Activated CD8-positive, alpha-beta memory T cell treated with anti-CD3 and anti-CD28 coated beads, Interleukin-2, amount 50 U/mL, for 48 hours (primary cell): Measurements from ENCODE around the gene GPR137B.

Experiments
- DNase-seq: peaks from one replicate; pipeline ENCODE4 v3.0.0-alpha.2; 2020

Gene GPR137B

DNA sequence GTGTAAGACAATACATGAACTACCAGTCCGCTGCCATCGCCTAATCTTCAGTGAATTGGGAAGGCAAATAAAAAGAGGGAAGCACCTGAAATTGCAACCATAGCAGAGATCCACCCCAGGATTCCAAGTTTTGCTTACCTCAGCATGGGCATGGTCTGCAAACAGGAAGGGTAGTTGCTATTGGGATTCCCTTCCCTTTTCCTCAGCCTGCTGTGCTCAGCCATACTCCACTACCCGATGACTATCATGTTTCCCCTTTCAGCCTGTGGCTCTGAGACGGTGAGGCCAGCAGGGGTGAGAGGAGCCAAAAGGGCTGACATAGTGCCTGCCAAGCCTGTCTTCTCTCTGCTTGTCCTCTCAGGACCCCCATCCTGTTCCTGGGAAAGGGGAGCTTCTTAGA, 64.2 kb downstream of the GPR137B start:
- no peak for DNase-seq

DNA sequence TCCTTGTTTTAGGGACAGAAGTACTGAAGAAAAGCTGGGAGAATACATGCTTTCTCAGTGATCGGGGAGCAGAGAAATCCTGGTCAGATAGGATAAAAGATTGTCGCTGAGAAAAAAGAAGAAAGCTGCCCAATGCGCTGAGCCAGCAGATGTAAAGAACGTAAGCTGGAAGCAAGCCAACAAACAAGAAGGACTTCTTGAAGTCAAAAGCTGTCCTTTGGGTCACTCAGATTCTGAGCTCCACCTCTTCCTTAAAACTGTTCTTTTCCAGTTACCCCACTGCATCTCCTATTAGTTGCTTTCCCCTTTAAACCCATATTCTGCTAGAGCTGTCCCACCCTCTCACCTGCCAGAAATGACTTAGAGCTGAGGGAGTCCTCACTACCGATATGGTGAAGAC, 64.8 kb downstream of the GPR137B start:
- no peak for DNase-seq

DNA sequence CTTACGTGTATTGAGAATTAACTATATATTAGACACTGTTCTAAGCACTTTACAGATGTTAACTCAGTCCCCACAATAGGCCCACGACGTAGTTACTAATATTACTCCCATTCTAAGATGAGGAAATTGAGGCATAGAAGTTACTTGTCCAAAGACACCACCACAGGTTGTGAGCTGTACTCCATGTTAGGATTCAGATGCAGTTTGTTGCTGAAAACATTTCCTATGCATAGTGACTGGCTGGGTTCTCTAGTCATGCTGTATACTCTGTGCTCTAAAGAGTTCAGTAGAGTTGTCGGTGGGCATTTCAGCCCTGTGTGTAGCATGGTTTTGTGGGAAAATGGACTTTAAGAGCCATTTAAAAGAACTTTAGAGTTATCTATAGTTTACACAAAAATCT, 65.2 kb downstream of the GPR137B start:
- no peak for DNase-seq

DNA sequence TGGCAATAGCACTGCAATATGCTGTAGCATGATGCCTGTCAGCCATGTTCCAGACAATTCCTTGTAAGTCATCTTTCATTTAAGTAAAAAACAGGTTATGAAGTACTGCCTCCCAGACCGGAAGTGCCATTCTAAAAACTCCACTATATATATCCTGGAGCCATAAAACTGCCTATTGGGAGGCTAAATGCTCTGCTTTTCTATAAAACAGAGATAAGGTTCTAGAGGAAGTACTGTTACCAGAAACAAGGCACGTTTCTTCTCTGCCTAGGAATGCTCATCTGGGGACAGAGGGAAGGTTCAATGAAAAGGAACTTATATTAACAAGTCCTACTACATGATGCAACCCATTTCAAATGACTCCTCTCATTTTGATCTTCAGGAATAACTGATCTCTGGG, 66.8 kb downstream of the GPR137B start:
- no peak for DNase-seq

DNA sequence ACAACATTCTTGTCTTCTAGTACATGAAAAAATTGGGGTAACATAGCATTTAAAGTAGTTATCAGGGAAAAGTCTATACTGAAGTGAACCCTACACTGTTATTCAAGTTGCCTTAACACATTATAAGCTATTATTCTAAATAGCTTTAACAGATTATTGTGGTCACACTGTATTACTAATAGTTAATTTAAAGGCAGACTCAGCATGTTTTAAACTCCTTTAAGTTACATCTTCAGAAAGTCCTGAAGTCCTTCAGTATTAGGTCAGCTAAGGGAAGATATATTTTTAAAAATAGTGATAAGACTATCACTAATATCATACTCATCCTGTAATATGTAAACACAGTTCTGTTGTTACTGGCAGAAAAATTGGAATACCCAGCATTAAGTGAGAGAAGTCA, 67.4 kb downstream of the GPR137B start:
- DNase-seq: no peak

DNA sequence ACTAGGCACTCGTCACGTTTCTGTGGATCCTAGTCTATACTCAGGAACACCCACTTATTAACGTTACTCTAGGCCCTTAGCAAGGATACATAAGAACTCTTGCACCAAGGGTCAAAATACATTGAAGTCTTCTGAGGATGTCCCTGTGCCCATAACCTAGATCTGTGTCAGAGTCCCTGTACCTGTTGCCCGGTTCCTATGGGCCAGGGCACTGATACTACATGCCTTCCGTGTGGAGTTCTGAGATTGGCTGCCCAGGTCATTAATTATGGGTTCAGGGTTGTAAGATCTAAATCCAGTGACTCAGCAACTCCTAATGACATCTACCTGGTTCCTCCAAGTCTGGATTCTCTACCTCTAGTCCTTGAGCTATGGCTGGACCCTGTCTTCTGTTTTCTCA, 69.5 kb downstream of the GPR137B start:
- DNase-seq: no peak

DNA sequence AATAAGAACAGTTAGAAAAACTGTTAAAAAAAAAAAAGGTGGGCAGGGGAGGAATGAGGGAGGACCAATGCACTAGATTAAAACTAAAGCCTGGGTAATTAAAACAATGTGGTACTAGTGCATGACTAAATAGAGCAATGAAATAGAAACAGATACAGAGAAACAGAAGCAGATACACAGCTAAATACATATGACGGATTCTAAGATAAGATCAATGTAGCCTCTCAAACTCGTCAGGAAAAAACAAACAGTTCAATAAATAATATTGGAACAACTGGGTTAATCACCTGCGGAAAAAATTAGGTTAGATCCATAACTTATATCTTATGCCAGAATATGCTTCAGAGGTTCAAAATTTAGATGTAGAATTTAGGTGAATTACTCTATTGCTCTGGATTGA, 71.2 kb downstream of the GPR137B start:
- DNase-seq: no peak

DNA sequence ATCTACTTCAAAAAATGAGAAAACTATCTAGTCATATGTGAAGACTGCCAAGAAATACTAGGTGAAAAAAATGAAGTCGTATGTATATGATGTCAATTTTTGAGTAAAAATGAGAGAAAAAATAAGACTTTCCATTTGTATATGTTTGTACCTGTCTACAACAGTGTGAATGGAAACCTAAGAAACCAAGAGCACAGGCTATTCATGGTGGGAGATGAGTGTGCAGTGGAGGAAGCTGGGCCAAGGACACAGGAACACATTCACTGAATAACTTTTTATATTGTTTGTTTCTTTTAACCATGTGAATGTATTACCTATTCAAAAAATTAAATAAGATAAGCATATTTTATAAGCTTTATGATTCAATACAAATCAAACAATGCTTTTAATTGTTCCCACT, 72.4 kb downstream of the GPR137B start:
- no peak for DNase-seq

DNA sequence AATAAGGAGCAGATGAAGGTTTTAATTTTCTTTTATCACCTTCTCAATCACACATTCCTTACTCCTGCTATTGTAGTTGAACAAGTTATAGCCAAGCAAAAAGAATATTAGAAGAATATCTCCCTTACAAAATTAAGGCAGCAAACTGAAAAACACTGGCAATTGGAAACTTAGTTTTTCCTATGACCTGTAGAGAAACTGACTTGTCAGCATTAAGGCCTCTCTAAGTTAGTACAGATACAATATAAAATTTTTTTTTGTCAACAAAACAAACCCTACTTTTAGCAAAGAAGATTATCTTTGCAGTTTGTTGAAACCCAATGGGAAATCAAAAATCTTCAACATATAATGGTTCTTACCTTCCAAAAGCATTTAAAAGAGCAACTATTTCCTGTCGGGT, 78.1 kb downstream of the GPR137B start:
- DNase-seq: no peak

DNA sequence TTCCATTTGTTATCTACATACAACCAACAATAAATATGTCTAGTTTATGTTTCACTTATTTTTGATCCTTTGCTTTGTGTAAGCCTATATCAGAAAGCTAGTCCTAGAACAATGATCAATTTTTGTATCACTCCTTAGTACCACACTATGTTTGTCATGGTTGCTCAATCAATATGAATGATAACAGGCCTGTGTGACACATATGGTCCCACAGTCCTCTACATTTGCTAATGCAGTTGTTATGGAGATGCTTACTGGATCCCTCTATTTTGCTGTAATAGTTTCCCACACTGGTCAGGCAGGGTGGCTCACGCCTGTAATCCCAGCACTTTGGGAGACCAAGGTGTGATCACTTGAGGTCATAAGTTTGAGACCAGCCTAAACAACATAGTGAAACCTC, 80.3 kb downstream of the GPR137B start:
- no peak for DNase-seq

DNA sequence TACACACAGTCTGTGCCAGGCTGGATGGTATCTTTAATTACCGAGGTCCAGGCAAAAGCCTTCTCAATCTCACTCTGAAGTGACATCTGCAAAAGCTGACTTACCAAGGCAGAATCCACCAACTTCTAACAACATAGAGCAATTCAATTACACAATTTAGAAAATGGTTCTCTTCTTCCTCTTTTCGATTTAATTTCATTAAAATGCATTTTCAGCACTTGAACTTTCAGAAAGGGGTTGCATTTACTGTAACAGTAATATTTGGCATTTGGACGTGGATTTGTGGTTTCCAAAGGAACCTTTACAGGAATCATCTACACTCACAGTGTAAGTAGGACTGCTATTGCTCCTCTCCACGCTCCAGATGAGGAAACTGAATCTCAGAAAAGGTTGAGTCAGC, 86.1 kb downstream of the GPR137B start:
- DNase-seq: no peak

DNA sequence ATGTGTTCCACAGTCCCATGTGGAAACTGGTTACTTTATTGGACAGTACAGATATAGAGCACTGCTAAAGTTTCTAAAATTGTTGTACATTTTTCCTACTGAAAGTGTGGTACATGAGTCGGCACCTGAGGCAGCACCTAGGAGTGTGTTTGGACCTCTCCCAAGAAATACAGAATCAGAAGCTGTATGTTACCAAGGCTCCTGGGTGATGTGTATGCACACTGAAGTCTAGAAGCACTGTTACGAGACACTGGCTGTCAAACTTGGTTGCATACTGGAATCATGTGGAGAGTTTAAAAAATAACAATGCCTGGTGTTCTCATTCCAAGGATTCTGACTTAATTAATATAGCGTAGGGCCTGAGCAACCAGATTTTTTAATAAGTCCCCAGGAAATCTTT, 92.8 kb downstream of the GPR137B start:
- DNase-seq: no peak

DNA sequence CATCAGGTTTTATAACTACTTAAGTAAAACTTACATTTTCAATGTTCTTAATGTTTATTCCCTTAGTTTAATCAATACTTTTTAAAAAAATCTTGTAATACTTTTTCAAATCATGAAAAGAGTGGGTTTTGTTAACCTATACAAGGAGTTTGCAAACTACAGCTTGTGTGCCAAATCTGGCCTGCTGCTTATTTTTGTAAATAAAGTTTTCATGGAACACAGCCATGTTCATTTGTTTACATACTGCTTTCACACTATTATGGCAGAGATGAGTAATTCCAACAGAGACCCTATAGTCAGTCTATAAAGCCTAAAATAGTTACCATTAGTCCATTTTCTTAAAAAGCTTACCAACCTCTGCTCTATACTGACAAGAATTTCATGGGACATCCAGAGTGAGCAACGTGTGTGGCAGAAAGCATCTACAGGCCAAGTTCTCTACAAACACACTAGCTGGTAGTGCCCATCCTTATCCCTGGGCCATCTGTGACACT, 96.8 kb downstream of the GPR137B start:
- no peak for DNase-seq

DNA sequence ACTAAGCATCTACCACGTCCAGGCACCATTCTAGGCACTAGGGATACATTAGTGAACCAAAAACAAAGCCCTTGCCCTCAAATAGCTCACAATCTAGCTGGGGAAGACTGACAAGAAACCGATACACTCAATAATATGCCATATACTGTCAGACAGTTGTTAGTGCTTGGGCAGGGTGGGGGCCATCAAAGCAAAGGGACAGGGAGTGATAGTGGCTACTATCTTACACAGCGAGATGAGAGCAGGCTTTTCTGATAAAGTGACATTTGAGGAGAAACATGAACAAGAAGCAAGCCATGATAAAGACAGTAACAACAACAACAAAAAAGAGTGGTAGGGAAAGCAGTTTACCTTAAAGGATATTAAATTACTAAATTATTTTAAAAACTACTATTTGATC, 98.3 kb downstream of the GPR137B start:
- no peak for DNase-seq

DNA sequence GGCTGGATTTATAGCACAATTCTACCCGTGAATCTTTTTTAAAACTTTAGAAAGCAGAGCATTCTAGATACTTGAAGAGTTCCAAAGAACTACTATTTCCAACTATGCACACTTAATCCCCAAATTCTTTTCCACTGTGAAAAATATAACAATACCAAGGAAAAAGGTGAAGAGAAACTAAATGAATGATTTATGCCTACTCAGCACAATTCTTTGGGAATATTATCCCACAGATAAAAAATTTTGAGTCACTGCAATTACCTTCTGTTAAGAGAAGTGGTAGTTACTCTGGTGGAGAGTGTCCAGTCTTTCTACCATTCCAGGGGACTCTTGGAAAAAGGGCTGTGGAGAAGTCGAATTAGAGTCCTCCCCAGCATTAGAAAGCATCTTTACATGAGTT, 100.2 kb downstream of the GPR137B start:
- no peak for DNase-seq

DNA sequence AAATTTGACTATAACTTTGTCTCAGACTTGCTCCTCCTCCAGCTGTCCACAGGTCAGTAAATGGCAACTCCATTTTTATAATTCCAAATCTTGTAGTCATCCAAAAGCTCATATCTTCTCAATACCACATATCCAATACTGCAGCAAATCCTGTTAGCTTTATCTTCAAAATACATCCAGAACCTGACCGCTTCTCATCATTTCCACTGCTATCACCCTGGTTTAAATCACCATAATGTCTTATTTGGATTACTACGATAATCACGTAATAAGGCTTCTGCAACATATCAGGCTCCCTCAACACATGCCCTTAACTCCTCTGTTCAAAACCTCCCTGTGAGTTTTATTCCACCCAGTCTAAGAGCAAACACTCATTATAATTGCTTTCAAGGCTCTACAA, 104.9 kb downstream of the GPR137B start:
- no peak for DNase-seq

DNA sequence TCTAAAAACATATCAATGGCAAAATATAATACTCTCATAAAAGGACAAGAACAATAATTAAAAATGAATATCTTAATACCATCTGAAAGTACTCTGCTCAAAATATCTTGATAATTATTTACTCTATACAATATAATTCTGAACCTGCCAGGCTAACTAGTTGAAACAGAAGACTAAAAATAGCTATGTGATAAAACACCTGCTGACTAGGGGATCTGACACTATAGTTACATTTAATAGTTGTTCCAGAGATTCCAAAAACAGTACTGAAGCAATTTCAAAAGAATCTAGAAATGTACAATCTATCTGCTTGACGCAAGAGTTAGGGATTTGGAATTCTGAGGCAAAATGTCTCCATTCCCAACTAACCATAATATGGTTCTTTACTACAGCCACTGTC, 109.2 kb downstream of the GPR137B start:
- DNase-seq: no peak

DNA sequence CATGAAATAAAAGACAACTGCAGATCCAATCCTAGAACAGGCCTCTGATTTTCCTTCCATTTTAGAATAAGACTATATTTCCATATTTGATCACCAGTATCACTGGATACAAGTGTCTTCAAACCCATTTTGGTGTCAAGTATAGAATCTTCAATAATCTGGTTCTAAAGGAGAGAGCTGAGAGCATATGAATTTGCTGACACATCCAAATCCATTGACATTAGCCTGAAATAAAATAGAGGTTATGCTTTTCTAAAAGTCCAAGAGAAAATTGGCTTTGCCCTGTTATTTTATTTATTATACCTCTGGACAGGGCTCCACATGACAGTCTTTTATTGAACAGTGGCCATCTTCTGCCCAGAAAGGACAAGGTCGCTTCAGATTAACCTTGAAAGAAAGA, 110.8 kb downstream of the GPR137B start:
- no peak for DNase-seq

DNA sequence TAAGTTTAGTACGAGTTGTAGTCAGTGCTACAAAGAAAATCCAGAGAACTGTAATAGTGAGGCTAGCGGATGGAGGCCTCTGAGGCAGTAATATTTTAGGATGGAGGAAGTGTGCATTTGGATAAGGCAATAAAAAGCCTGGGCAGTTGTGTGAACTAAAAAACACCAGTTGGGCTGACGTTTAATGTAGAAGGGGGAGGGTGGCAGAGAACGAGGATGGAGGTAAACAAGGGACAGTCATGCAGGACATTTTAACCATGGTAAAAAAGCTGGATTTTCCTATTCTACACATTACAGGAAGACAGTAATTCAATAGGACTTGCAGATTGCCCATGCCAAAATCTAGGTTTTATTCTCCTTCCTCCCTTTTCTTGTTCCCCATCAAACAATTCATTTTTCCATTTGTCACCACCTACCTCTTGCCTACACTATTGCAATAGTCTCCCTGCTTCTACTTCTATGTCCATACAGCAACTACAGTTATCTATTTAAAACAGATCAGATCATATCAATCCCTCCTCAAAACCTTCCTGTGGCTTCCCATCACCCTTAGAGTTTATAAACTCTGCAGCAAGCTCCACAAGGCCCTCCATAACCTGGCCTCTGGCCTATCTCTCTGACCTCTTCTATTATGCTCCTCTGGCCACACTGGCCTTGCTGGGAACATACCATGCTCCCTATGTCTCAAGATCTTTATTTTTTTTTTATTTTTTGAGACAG, 111.7 kb downstream of the GPR137B start:
- DNase-seq: no peak

DNA sequence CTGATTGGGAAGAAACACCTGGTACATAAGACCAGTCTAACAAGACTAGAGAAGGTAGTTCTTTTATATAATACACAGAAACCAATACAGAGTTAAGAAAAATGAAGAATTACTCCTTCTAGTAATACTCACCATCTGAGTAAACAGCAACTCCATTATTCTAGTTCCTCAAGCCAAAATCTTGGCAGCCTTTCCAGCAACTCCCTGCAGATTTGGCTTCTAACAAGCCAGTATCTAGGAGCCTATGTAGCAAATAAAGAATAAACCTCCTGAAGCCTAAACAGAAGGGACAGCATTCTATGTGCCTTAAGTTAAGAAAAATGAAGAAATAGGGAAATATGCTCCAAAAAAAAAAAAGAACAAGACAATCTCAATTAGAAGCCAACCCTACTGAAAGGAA, 114.9 kb downstream of the GPR137B start:
- DNase-seq: no peak

DNA sequence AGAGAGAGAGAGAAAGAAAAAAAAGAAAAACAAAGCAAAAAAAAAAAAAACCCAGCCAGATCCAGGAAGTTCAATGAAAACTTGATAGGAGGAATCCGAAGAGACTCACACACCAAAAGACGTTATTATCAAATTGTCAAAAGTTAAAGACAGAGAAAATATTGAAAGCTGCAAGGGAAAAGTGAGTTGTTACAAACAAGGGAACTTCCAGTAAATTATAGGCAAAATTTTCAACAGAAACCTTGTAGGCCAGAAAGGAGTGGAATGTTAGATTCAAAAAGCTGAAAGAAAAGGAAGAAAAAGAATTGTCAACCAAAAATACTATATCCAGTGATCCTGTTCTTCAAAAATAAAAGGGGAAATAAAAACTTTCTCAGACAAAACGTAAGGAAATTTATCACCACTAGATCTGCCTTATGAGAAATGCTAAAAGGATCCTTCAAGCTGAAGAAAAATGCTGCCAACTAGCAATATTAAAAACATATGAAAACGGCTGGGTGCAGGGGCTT, 115.8 kb downstream of the GPR137B start:
- DNase-seq: no peak
